ENCODE results near the gene PTPN14.

GRCh38 chr1:214329470-214330220, 221.8 kb downstream of the PTPN14 start:
- TF ChIP-seq, protein P1, sequence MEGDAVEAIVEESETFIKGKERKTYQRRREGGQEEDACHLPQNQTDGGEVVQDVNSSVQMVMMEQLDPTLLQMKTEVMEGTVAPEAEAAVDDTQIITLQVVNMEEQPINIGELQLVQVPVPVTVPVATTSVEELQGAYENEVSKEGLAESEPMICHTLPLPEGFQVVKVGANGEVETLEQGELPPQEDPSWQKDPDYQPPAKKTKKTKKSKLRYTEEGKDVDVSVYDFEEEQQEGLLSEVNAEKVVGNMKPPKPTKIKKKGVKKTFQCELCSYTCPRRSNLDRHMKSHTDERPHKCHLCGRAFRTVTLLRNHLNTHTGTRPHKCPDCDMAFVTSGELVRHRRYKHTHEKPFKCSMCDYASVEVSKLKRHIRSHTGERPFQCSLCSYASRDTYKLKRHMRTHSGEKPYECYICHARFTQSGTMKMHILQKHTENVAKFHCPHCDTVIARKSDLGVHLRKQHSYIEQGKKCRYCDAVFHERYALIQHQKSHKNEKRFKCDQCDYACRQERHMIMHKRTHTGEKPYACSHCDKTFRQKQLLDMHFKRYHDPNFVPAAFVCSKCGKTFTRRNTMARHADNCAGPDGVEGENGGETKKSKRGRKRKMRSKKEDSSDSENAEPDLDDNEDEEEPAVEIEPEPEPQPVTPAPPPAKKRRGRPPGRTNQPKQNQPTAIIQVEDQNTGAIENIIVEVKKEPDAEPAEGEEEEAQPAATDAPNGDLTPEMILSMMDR (conservative IDR thresholded peaks at IDR 0.05) = no peak
- TF ChIP-seq ZFX (IDR thresholded peaks at IDR 0.05) = no peak

Measured in C4-2B (cell line).